NCI-H748 treated with DMSO at 0.1 percent for 48 hours (cell line): ENCODE data around the gene PADI3.
"Not testable (repeated sequence)": the region's sequence is repeated elsewhere in the genome, so short reads cannot be mapped to it uniquely, and the experiment has no call there.

Experiments
- DNase-seq: peaks from one replicate; lab custom pipeline; 2025; lab: John Stamatoyannopoulos, UW

PADI3 gene

GRCh38 chr1:17305576-17306095 is 56.7 kb downstream of the PADI3 start:
- no peak for DNase-seq

GRCh38 chr1:17306407-17306806 is 57.5 kb downstream of the PADI3 start:
- DNase-seq, result no peak

- DNase-seq, result no peak
Observed at GRCh38 chr1:17306921-17307320, 58.0 kb downstream of the PADI3 start.

GRCh38 chr1:17307329-17307728 is 58.4 kb downstream of the PADI3 start:
- DNase-seq, result no peak

GRCh38 chr1:17307946-17308345 is 59.0 kb downstream of the PADI3 start, which contains the start of gene PADI4:
PADI4 (plus strand) TSS chr1:17308197; CDS start chr1:17308223, 26 bp downstream.
- no peak for DNase-seq

- no peak for DNase-seq
Observed at GRCh38 chr1:17308593-17308992, 59.7 kb downstream of the PADI3 start.

GRCh38 chr1:17309426-17310067 is 60.6 kb downstream of the PADI3 start:
- DNase-seq, result no peak

- no peak for DNase-seq
Observed at GRCh38 chr1:17310068-17310640, 61.3 kb downstream of the PADI3 start.

GRCh38 chr1:17313530-17314309 is 64.8 kb downstream of the PADI3 start:
- DNase-seq, result no peak

GRCh38 chr1:17314491-17314971 is 65.6 kb downstream of the PADI3 start:
- no peak for DNase-seq

GRCh38 chr1:17315542-17316130 is 66.7 kb downstream of the PADI3 start:
- DNase-seq, result no peak

- DNase-seq, result no peak
Observed at GRCh38 chr1:17316704-17317103, 67.8 kb downstream of the PADI3 start.

GRCh38 chr1:17318262-17318661 is 69.4 kb downstream of the PADI3 start:
- no peak for DNase-seq

GRCh38 chr1:17319561-17320350 is 70.9 kb downstream of the PADI3 start:
- DNase-seq, result no peak

- not testable (repeated sequence) for DNase-seq
Observed at GRCh38 chr1:17321857-17322390, 73.0 kb downstream of the PADI3 start.

- no peak for DNase-seq
Observed at GRCh38 chr1:17328855-17329254, 80.0 kb downstream of the PADI3 start.

- no peak for DNase-seq
Observed at GRCh38 chr1:17329610-17330009, 80.7 kb downstream of the PADI3 start.

- DNase-seq, result no peak
Observed at GRCh38 chr1:17330856-17331255, 82.0 kb downstream of the PADI3 start.

- no peak for DNase-seq
Observed at GRCh38 chr1:17333081-17333480, 84.2 kb downstream of the PADI3 start.
